ENCODE measurements around the gene DDN.
A peak's percentile ranks its signal among the peaks of the same experiment; 100 is the strongest.

The DDN gene

DNA sequence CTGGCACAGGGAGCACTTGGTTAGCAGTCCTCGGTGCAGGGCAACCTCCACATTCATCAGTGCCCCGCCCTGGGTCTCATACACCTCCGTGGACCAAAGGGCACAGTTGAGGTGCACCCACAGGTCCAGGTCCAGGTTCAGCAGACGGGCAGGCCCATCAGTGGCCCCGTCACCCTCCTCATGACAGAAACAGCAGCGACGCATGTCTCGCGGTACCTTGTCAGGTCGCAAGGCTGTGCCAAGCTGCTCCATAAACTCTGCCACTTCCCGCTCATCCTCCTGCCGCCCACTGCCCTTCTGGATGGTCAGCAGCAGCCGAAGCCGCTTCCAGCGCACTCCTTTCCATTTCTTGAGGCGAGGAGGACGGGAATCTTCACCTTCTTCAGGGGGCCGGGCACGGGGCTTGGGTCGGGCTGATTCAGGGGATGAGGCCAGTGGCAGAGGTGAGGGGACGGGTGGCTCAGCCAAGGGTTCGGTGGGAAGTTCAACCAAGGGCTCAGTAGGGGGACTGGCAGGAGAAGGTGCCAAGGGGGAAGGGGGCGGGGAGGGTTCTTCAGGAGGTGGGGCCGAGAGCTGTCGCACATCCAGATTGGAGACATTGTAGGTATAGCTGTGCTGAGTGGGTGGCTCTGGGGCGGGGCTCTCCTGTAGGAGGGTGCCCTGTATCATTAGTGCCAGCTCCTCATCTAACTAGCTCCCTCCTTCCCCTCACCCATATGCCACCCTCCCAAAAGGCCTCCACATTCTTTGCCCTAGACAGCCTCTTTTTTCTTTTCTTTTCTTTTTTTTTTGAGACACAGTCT, 27.7 kb upstream of the DDN start:
- Histone ChIP-seq H3K4me1 (ENCODE audit: insufficient read depth, low read length) (no peaks in the 10 kb centered on the region), H3K36me3 (ENCODE audit: insufficient read depth, low read length) (peaks cover 96% of the 10 kb centered on the region), H3K9me3 (ENCODE audit: low read length) (no peaks in the 10 kb centered on the region), H3K4me3 (ENCODE audit: low read length) (no peak overlapping the region), H2AFZ (ENCODE audit: low read depth, low read length) (no peak overlapping the region), H3K27me3 (ENCODE audit: insufficient read depth, low read length) (no peaks in the 10 kb centered on the region)

DNA sequence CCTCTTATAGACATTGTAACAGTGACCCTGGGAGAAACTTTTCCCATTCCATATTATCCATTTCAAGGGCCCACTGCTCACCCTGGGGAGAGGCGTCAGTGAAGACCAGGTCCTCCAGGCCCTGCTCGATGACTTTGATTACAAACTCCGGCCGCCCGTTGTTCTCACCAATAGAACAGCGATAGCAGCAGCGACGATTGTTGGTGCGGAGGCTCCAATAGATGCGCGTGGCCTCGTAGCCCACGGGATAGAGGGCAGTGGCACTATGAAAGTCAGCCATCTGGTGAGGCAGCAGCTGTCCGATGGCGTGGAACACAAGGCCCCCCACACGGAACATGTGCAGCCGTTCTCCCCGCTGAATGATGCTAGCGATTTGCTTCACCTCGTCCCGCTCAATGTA, 26.9 kb upstream of the DDN start:
- Histone ChIP-seq H3K4me3 (ENCODE audit: low read length) (no peak overlapping the region), H3K36me3 (ENCODE audit: insufficient read depth, low read length) (peaks cover 95% of the 10 kb centered on the region)

GRCh38 chr12:49025463-49025862, 26.3 kb upstream of the DDN start:
- Histone ChIP-seq H3K27me3 (ENCODE audit: insufficient read depth, low read length) (no peaks in the 10 kb centered on the region), H2AFZ (ENCODE audit: low read depth, low read length) (no peak overlapping the region), H3K36me3 (ENCODE audit: insufficient read depth, low read length) (peaks cover 89% of the 10 kb centered on the region), H3K9me3 (ENCODE audit: low read length) (no peaks in the 10 kb centered on the region), H3K4me3 (ENCODE audit: low read length) (no peak overlapping the region), H3K4me1 (ENCODE audit: insufficient read depth, low read length) (no peaks in the 10 kb centered on the region)

More for the DNA sequence above, 26.9 kb upstream of the DDN start:
- Histone ChIP-seq H2AFZ (ENCODE audit: low read depth, low read length) (no peak overlapping the region), H3K9me3 (ENCODE audit: low read length) (no peaks in the 10 kb centered on the region), H3K27me3 (ENCODE audit: insufficient read depth, low read length) (no peaks in the 10 kb centered on the region), H3K4me1 (ENCODE audit: insufficient read depth, low read length) (no peaks in the 10 kb centered on the region)

GRCh38 chr12:49024543-49024942, 25.4 kb upstream of the DDN start:
- H3K36me3 ChIP-seq (ENCODE audit: insufficient read depth, low read length) = peaks cover 81% of the 10 kb centered on the region

GRCh38 chr12:49023812-49024211, 24.6 kb upstream of the DDN start:
- H3K27me3 ChIP-seq (ENCODE audit: insufficient read depth, low read length) = no peaks in the 10 kb centered on the region
- no peak overlapping the region for H3K4me3 ChIP-seq (ENCODE audit: low read length)
- peaks cover 7% of the 10 kb centered on the region for H3K4me1 ChIP-seq (ENCODE audit: insufficient read depth, low read length)
- no peaks in the 10 kb centered on the region for H3K9me3 ChIP-seq (ENCODE audit: low read length)
- H2AFZ ChIP-seq (ENCODE audit: low read depth, low read length) = no peak overlapping the region
- H3K36me3 ChIP-seq (ENCODE audit: insufficient read depth, low read length) = peaks cover 74% of the 10 kb centered on the region

More at GRCh38 chr12:49024543-49024942, 25.4 kb upstream of the DDN start:
- H3K4me1 ChIP-seq (ENCODE audit: insufficient read depth, low read length) = peaks cover 1% of the 10 kb centered on the region
- H2AFZ ChIP-seq (ENCODE audit: low read depth, low read length) = no peak overlapping the region
- no peaks in the 10 kb centered on the region for H3K27me3 ChIP-seq (ENCODE audit: insufficient read depth, low read length)
- no peak overlapping the region for H3K4me3 ChIP-seq (ENCODE audit: low read length)
- H3K9me3 ChIP-seq (ENCODE audit: low read length) = no peaks in the 10 kb centered on the region

DNA sequence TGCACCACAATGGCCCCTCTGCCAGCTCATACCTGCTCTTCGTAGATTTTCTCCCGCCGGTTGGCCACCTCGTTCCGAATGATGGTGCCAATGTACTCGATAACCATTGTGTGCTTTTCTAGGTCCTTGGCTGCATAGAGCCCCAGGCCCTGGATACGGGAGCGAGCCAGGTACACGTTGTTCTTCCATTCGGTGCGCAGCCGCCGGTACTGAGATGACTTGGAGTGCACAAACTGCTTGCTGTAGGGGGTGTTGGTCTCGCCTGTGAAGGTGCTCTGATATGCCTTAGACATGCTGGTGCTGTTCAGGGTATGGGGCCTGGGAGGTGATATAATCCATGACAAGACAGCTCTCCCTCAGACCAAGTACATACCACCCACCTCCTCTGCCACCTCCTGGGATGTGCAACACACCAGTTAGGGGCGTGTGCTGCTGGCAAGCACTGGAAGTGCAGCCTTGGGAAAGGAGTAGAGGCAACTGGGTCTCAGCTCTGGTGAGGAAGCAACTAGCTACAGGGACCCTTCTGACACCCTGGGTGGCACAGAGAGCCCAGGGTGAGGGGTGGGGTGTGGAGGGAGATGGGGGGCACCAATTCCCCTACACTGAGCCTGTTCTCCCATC, 23.5 kb upstream of the DDN start:
- no peak overlapping the region for H2AFZ ChIP-seq (ENCODE audit: low read depth, low read length)
- H3K4me1 ChIP-seq (ENCODE audit: insufficient read depth, low read length) = peaks cover 13% of the 10 kb centered on the region
- H3K36me3 ChIP-seq (ENCODE audit: insufficient read depth, low read length) = peaks cover 63% of the 10 kb centered on the region
- no peaks in the 10 kb centered on the region for H3K27me3 ChIP-seq (ENCODE audit: insufficient read depth, low read length)
- H3K4me3 ChIP-seq (ENCODE audit: low read length) = no peak overlapping the region
- H3K9me3 ChIP-seq (ENCODE audit: low read length) = no peaks in the 10 kb centered on the region

DNA sequence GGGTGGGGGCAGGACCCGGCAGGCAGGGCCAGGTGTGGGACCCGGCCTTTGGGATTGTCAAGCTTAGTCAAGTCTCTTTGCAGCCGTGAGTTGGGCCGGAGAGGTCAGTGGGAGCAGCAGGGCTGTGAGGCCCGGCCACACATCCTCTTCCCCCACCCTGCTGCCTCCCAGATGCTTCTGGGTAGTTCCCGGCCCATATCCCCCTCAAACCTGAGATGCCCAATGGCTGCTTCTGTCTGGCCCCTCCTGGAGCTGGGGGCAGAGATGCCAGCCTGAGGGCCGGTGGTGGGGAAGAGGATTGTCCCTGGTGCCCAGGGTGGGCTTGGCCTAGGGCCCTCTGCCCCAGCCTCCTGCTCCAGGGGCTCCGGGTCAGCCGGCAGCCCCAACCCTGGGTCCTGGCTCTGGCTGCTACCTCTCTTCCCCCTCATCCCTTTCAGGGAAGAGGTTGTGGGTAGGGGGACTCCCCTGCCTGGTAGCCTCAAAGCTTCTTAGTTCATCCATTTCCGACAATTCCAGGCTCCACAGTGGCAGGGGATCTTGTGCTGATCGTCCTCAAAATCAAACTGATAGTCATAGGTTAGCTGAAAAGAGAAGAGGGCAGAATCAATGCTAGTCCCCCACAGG, 22.2 kb upstream of the DDN start:
- no peaks in the 10 kb centered on the region for H3K9me3 ChIP-seq (ENCODE audit: low read length)
- H3K4me3 ChIP-seq (ENCODE audit: low read length) = no peak overlapping the region
- H3K36me3 ChIP-seq (ENCODE audit: insufficient read depth, low read length) = peaks cover 52% of the 10 kb centered on the region
- no peaks in the 10 kb centered on the region for H3K27me3 ChIP-seq (ENCODE audit: insufficient read depth, low read length)
- H2AFZ ChIP-seq (ENCODE audit: low read depth, low read length) = no peak overlapping the region
- peaks cover 16% of the 10 kb centered on the region for H3K4me1 ChIP-seq (ENCODE audit: insufficient read depth, low read length)

- peaks cover 43% of the 10 kb centered on the region for H3K36me3 ChIP-seq (ENCODE audit: insufficient read depth, low read length)
Measured at GRCh38 chr12:49020441-49020840, 21.3 kb upstream of the DDN start.

GRCh38 chr12:49019443-49020324, 20.5 kb upstream of the DDN start:
- no peak overlapping the region for H3K4me3 ChIP-seq (ENCODE audit: low read length)
- peaks cover 35% of the 10 kb centered on the region for H3K36me3 ChIP-seq (ENCODE audit: insufficient read depth, low read length)
- no peaks in the 10 kb centered on the region for H3K9me3 ChIP-seq (ENCODE audit: low read length)
- H3K27me3 ChIP-seq (ENCODE audit: insufficient read depth, low read length) = no peaks in the 10 kb centered on the region
- no peak overlapping the region for H2AFZ ChIP-seq (ENCODE audit: low read depth, low read length)
- peaks cover 16% of the 10 kb centered on the region for H3K4me1 ChIP-seq (ENCODE audit: insufficient read depth, low read length)

More at GRCh38 chr12:49020441-49020840, 21.3 kb upstream of the DDN start:
- H2AFZ ChIP-seq (ENCODE audit: low read depth, low read length) = no peak overlapping the region
- no peak overlapping the region for H3K4me3 ChIP-seq (ENCODE audit: low read length)
- H3K9me3 ChIP-seq (ENCODE audit: low read length) = no peaks in the 10 kb centered on the region
- no peaks in the 10 kb centered on the region for H3K27me3 ChIP-seq (ENCODE audit: insufficient read depth, low read length)
- H3K4me1 ChIP-seq (ENCODE audit: insufficient read depth, low read length) = peaks cover 16% of the 10 kb centered on the region

GRCh38 chr12:49019120-49019430, 19.9 kb upstream of the DDN start:
- H3K36me3 ChIP-seq (ENCODE audit: insufficient read depth, low read length) = peaks cover 29% of the 10 kb centered on the region
- H3K27me3 ChIP-seq (ENCODE audit: insufficient read depth, low read length) = no peaks in the 10 kb centered on the region
- H3K4me1 ChIP-seq (ENCODE audit: insufficient read depth, low read length) = peaks cover 16% of the 10 kb centered on the region
- H2AFZ ChIP-seq (ENCODE audit: low read depth, low read length) = peak overlapping the region; percentile 69
- H3K9me3 ChIP-seq (ENCODE audit: low read length) = no peaks in the 10 kb centered on the region
- peak overlapping the region; percentile 83 for H3K4me3 ChIP-seq (ENCODE audit: low read length)

GRCh38 chr12:49018261-49019119, 19.3 kb upstream of the DDN start, which contains the start of gene PRKAG1:
Gene PRKAG1, minus strand, starts transcription at chr12:49018776. Its CDS starts 36 bp downstream, at chr12:49018740.
- Histone ChIP-seq H3K4me3 (ENCODE audit: low read length) (peak within 1 kb of the TSS; percentile 83), H3K36me3 (ENCODE audit: insufficient read depth, low read length) (peaks cover 23% of the 10 kb centered on the region), H3K4me1 (ENCODE audit: insufficient read depth, low read length) (peaks cover 16% of the 10 kb centered on the region), H3K27me3 (ENCODE audit: insufficient read depth, low read length) (no peaks in the 10 kb centered on the region), H3K9me3 (ENCODE audit: low read length) (no peaks in the 10 kb centered on the region), H2AFZ (ENCODE audit: low read depth, low read length) (peak within 1 kb of the TSS; percentile 69)

- Histone ChIP-seq H3K4me1 (ENCODE audit: insufficient read depth, low read length) (peaks cover 16% of the 10 kb centered on the region), H3K36me3 (ENCODE audit: insufficient read depth, low read length) (peaks cover 17% of the 10 kb centered on the region), H3K9me3 (ENCODE audit: low read length) (no peaks in the 10 kb centered on the region), H3K27me3 (ENCODE audit: insufficient read depth, low read length) (no peaks in the 10 kb centered on the region), H3K4me3 (ENCODE audit: low read length) (peak overlapping the region; percentile 83), H2AFZ (ENCODE audit: low read depth, low read length) (peak overlapping the region; percentile 50)
Measured at GRCh38 chr12:49017891-49018260, 18.7 kb upstream of the DDN start.
